Mesenchymal stem cell (in vitro differentiated cells and primary cell): Measurements from ENCODE around the gene ZNF221.

Source experiments
- DNase-seq: peaks from one replicate; pipeline ENCODE4 v3.0.0-alpha.2; 2013
- H2AFZ ChIP-seq: one replicate; pipeline ENCODE4 v1.6.1; 2013; ENCODE audit warnings: low read depth, mild to moderate bottlenecking, control low read depth, inconsistent platforms, low read length, moderate library complexity
- H2AK5ac ChIP-seq: 2 replicates; pipeline ENCODE4 v1.6.1; 2013; ENCODE audit warnings: low read length, moderate library complexity, mild to moderate bottlenecking, inconsistent platforms; ENCODE audit not compliant: severe bottlenecking
- H2BK120ac ChIP-seq: one replicate; pipeline ENCODE4 v1.6.1; 2013; ENCODE audit warnings: low read depth, mild to moderate bottlenecking, inconsistent platforms, low read length, moderate library complexity
- H2BK12ac ChIP-seq, 2 experiments: one replicate each; pipeline ENCODE4 v1.6.1; 2013; ENCODE audit warnings: inconsistent platforms in 2 of 2, low read length in 2 of 2, mild to moderate bottlenecking in 2 of 2, moderate library complexity in 2 of 2, control low read depth in 1 of 2
- H2BK15ac ChIP-seq: one replicate; pipeline ENCODE4 v1.6.1; 2013; ENCODE audit warnings: mild to moderate bottlenecking, low read depth, inconsistent platforms; ENCODE audit not compliant: poor library complexity, severe bottlenecking
- H2BK5ac ChIP-seq: 2 replicates; pipeline ENCODE4 v1.6.1; 2013; ENCODE audit warnings: low read depth, mild to moderate bottlenecking, low read length, control low read depth, inconsistent platforms; ENCODE audit not compliant: poor library complexity, severe bottlenecking
- H3K14ac ChIP-seq, 2 experiments: one replicate each; pipeline ENCODE4 v1.6.1; 2013; ENCODE audit warnings: inconsistent platforms in 2 of 2, low read length in 2 of 2, control low read depth in 1 of 2, mild to moderate bottlenecking in 1 of 2, moderate library complexity in 1 of 2
- H3K18ac ChIP-seq, 2 experiments: one replicate each; pipeline ENCODE4 v1.6.1; 2013; ENCODE audit warnings: inconsistent platforms in 2 of 2, low read length in 2 of 2, control low read depth in 1 of 2, low read depth in 1 of 2, mild to moderate bottlenecking in 1 of 2
- H3K23ac ChIP-seq, 2 experiments: one replicate each; pipeline ENCODE4 v1.6.1; 2013; ENCODE audit warnings: inconsistent platforms in 2 of 2, low read length in 2 of 2, mild to moderate bottlenecking in 2 of 2, moderate library complexity in 2 of 2, control low read depth in 1 of 2
- H3K27ac ChIP-seq: 2 replicates; pipeline ENCODE4 v1.5.1; 2013; ENCODE audit warnings: mild to moderate bottlenecking, moderate library complexity, low read length, control low read depth, inconsistent platforms; ENCODE audit not compliant: poor library complexity, severe bottlenecking
- H3K27me3 ChIP-seq, 2 experiments: 2 replicates each; pipeline versions ENCODE4 v1.6.1 to v1.7.0; 2013; ENCODE audit warnings: low read length in 2 of 2, mild to moderate bottlenecking in 2 of 2, moderate library complexity in 2 of 2, control low read depth in 1 of 2, inconsistent platforms in 1 of 2; ENCODE audit not compliant: control insufficient read depth in 1 of 2, insufficient read depth in 1 of 2
- H3K36me3 ChIP-seq, 2 experiments: 2 replicates each; pipeline versions ENCODE4 v1.6.1 to v1.7.0; 2013; ENCODE audit warnings: low read length in 2 of 2, control low read depth in 1 of 2, inconsistent platforms in 1 of 2, low read depth in 1 of 2, mild to moderate bottlenecking in 1 of 2; ENCODE audit not compliant: insufficient read depth in 2 of 2, control insufficient read depth in 1 of 2
- H3K4ac ChIP-seq, 2 experiments: one replicate each; pipeline ENCODE4 v1.6.1; 2013; ENCODE audit warnings: inconsistent platforms in 2 of 2, low read length in 2 of 2, mild to moderate bottlenecking in 2 of 2, moderate library complexity in 2 of 2, control low read depth in 1 of 2, low read depth in 1 of 2
- H3K4me1 ChIP-seq: 2 replicates; pipeline ENCODE4 v1.6.1; 2013; ENCODE audit warnings: low read depth, low read length, control low read depth; ENCODE audit not compliant: control insufficient read depth, insufficient read depth
- H3K4me2 ChIP-seq: 2 replicates; pipeline ENCODE4 v1.6.1; 2013; ENCODE audit warnings: low read length, mild to moderate bottlenecking, inconsistent platforms; ENCODE audit not compliant: poor library complexity, severe bottlenecking
- H3K4me3 ChIP-seq, 2 experiments: 2 replicates each; pipeline versions ENCODE4 v1.5.1 to v1.7.0; 2013; ENCODE audit warnings: low read length in 2 of 2, mild to moderate bottlenecking in 2 of 2, control low read depth in 1 of 2, low read depth in 1 of 2; ENCODE audit not compliant: insufficient read depth in 1 of 2
- H3K79me1 ChIP-seq: replicated peaks from 2 replicates; pipeline ENCODE4 v1.6.1; 2013; ENCODE audit warnings: mild to moderate bottlenecking, control low read depth, low read length, inconsistent platforms; ENCODE audit not compliant: poor library complexity, severe bottlenecking
- H3K9ac ChIP-seq: 2 replicates; pipeline ENCODE4 v1.7.0; 2013; ENCODE audit warnings: mild to moderate bottlenecking, low read length, moderate library complexity
- H3K9me3 ChIP-seq: 2 replicates; pipeline ENCODE4 v1.7.0; 2013; ENCODE audit warnings: mild to moderate bottlenecking, low read length; ENCODE audit not compliant: control insufficient read depth
- H4K8ac ChIP-seq: one replicate; pipeline ENCODE4 v1.6.1; 2013; ENCODE audit warnings: inconsistent platforms, mild to moderate bottlenecking, low read length, moderate library complexity
- H4K91ac ChIP-seq: one replicate; pipeline ENCODE4 v1.6.1; 2013; ENCODE audit warnings: mild to moderate bottlenecking, low read length, inconsistent platforms
- WGBS: methylation state at CpG from one replicate; pipeline ENCODE4 v1.1.7; 2013; ENCODE audit warnings: mixed read lengths; 5-methylcytosine and 5-hydroxymethylcytosine counted together

The ZNF221 gene

DNA sequence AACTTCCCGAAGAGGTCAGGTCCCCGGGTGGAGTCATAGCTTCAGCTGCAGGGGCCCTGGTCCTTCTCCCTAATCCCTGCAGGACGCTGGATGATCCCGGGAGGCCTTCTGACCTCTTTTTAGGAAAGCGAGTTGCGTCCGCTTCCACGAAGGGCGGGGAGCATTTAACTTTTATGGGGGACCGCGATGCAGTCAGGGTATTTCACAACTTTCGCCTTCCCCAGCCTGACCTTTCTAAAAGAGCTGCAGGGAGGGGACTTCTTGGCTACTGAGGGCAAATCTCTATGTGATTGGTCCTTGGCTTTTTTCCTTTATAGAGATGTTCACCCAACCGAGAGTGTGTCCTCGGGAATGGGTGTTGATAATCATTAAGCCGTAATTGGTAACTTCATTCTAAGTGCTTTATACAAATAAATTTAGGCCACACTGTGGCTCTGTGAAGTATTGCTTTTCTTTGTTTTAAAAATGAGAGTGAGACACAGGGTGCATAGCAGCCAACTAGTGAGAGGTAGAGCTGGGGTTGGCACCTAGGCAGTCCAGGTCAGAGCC lies 52.5 kb downstream of the ZNF221 start:
- peaks cover 18% of the 10 kb centered on the region for H3K79me1 ChIP-seq
- 12% methylated on average over 15 of the region's 15 CpGs for WGBS
- H3K27ac ChIP-seq: peak overlapping the region; percentile 19
- peak overlapping the region; percentile 91 for H3K9ac ChIP-seq
- no peak overlapping the region for H2BK120ac ChIP-seq
- no peaks in the 10 kb centered on the region for H3K27me3 ChIP-seq
- H4K91ac ChIP-seq: no peak overlapping the region
- no peak overlapping the region for H2AK5ac ChIP-seq
- peak; percentile 47 for DNase-seq
- no peak overlapping the region for H3K14ac ChIP-seq
- no peak overlapping the region for H3K23ac ChIP-seq
- H3K4me1 ChIP-seq: peaks cover 5% of the 10 kb centered on the region
- H3K18ac ChIP-seq: no peak overlapping the region
- no peak overlapping the region for H4K8ac ChIP-seq
- no peak overlapping the region for H2BK12ac ChIP-seq
- H3K4me3 ChIP-seq: peak overlapping the region; percentile 75 to 96
- peak overlapping the region; percentile 79 for H2AFZ ChIP-seq
- no peak overlapping the region for H2BK15ac ChIP-seq
- no peak overlapping the region for H2BK5ac ChIP-seq
- H3K36me3 ChIP-seq: peaks cover 9 to 19% of the 10 kb centered on the region in 2 experiments
- H3K9me3 ChIP-seq: peaks cover 19% of the 10 kb centered on the region
- H3K4ac ChIP-seq: peak overlapping the region in 1 of 2 experiments; percentile 53
- peak overlapping the region; percentile 98 for H3K4me2 ChIP-seq

DNA sequence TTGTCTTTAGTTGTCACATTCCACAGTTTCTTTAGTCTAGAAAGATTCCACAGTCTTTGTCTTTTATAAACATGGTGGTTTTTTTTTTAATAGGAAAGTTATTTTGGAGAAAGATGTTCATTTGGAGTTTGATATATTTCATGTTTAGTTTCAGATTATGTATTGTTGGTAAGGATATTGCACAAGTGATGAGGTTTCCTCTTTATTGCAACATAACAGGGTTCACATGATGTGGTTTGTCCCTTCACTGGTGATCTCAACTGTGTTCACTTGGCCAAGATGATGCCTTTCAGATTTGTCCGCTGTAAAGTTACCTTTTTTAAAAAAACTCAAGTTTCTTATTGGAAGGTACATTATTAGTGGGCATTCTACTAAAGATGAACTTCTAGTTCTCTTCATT lies 54.9 kb downstream of the ZNF221 start:
- H2BK5ac ChIP-seq: no peak overlapping the region
- no peak overlapping the region for H3K23ac ChIP-seq
- H3K36me3 ChIP-seq: peaks cover 30 to 43% of the 10 kb centered on the region in 2 experiments
- peaks cover 43% of the 10 kb centered on the region for H3K9me3 ChIP-seq
- no peak overlapping the region for H3K27ac ChIP-seq
- no peak overlapping the region for H3K14ac ChIP-seq
- peak; percentile 41 for DNase-seq
- peaks cover 5% of the 10 kb centered on the region for H3K4me1 ChIP-seq
- H4K8ac ChIP-seq: no peak overlapping the region
- H3K18ac ChIP-seq: no peak overlapping the region
- 100% methylated on average over 1 of the region's 1 CpG for WGBS
- no peak overlapping the region for H3K4ac ChIP-seq
- no peak overlapping the region for H2AFZ ChIP-seq
- H3K79me1 ChIP-seq: peaks cover 21% of the 10 kb centered on the region
- H3K4me3 ChIP-seq: no peak overlapping the region
- H2AK5ac ChIP-seq: no peak overlapping the region
- no peak overlapping the region for H2BK15ac ChIP-seq
- H3K9ac ChIP-seq: no peak overlapping the region
- no peak overlapping the region for H4K91ac ChIP-seq
- H3K4me2 ChIP-seq: no peak overlapping the region
- H2BK12ac ChIP-seq: no peak overlapping the region
- no peaks in the 10 kb centered on the region for H3K27me3 ChIP-seq
- H2BK120ac ChIP-seq: no peak overlapping the region

- Histone ChIP-seq H3K4me3 (no peak overlapping the region), H3K27me3 (no peaks in the 10 kb centered on the region), H2AFZ (no peak overlapping the region), H3K4me2 (no peak overlapping the region), H2BK12ac (no peak overlapping the region), H2BK120ac (no peak overlapping the region), H4K91ac (no peak overlapping the region), H3K4me1 (peaks cover 3% of the 10 kb centered on the region), H2BK5ac (no peak overlapping the region), H4K8ac (no peak overlapping the region), H3K23ac (no peak overlapping the region), H2AK5ac (no peak overlapping the region), H3K14ac (no peak overlapping the region), H3K79me1 (peaks cover 21% of the 10 kb centered on the region), H2BK15ac (no peak overlapping the region), H3K4ac (no peak overlapping the region), H3K36me3 (peaks cover 32 to 58% of the 10 kb centered on the region in 2 experiments), H3K27ac (no peak overlapping the region), H3K9ac (no peak overlapping the region), H3K9me3 (peaks cover 58% of the 10 kb centered on the region), H3K18ac (no peak overlapping the region)
- 97% methylated on average over 6 of the region's 6 CpGs for WGBS
- DNase-seq: no peak
These were observed 56.4 kb downstream of the ZNF221 start for GRCh38 chr19:44007473-44007872.

- 96% methylated on average over 5 of the region's 5 CpGs for WGBS
- H2BK12ac ChIP-seq: no peak overlapping the region
- H3K4me3 ChIP-seq: peak overlapping the region in 1 of 2 experiments; percentile 50
- H3K14ac ChIP-seq: no peak overlapping the region
- H2BK120ac ChIP-seq: no peak overlapping the region
- no peak overlapping the region for H4K8ac ChIP-seq
- H3K27me3 ChIP-seq: no peaks in the 10 kb centered on the region
- H2AFZ ChIP-seq: no peak overlapping the region
- no peak overlapping the region for H2BK15ac ChIP-seq
- H3K9ac ChIP-seq: no peak overlapping the region
- H3K4me1 ChIP-seq: no peaks in the 10 kb centered on the region
- DNase-seq: no peak
- H3K27ac ChIP-seq: no peak overlapping the region
- no peak overlapping the region for H3K4ac ChIP-seq
- peaks cover 32 to 62% of the 10 kb centered on the region in 2 experiments for H3K36me3 ChIP-seq
- no peak overlapping the region for H3K4me2 ChIP-seq
- H2BK5ac ChIP-seq: no peak overlapping the region
- H2AK5ac ChIP-seq: no peak overlapping the region
- no peak overlapping the region for H4K91ac ChIP-seq
- peaks cover 71% of the 10 kb centered on the region for H3K9me3 ChIP-seq
- no peak overlapping the region for H3K18ac ChIP-seq
- no peak overlapping the region for H3K23ac ChIP-seq
- peaks cover 12% of the 10 kb centered on the region for H3K79me1 ChIP-seq
These were observed 59.4 kb downstream of the ZNF221 start for GRCh38 chr19:44010468-44010867.
